Hematopoietic multipotent progenitor cell (in vitro differentiated cells): ENCODE results near the gene GRID2. TPM values are rescaled to one million over a fixed set of nuclear protein-coding genes. Genes with fewer than 3 reads are reported as not detected.

Experiments
- DNase-seq, 3 donors: peaks; one replicate each; pipeline ENCODE4 v3.0.0-alpha.2; 2011 to 2015; ENCODE audit warnings: low read depth in 2 of 3, low spot score in 2 of 3
- total RNA-seq: library from RNA; depleted of rRNA; stranded (reverse); fragments of >200 nt; gene quantifications from one replicate; pipeline ENCODE4 v1.2.3, GENCODE V29; 2012

GRID2 gene
- total RNA-seq, 1 donor, result not detected

- DNase-seq, result no peak
Measured at GRCh38 chr4:93461541-93461940, 1157.8 kb downstream of the GRID2 start.

- DNase-seq, result no peak
Measured at GRCh38 chr4:93466446-93466845, 1162.7 kb downstream of the GRID2 start.

- DNase-seq, result no peak
Measured at GRCh38 chr4:93467484-93468155, 1163.9 kb downstream of the GRID2 start.

GRCh38 chr4:93469560-93469959 lies 1165.8 kb downstream of the GRID2 start:
- DNase-seq, result no peak

GRCh38 chr4:93475730-93476129 lies 1172.0 kb downstream of the GRID2 start:
- no peak for DNase-seq

GRCh38 chr4:93478805-93479204 lies 1175.0 kb downstream of the GRID2 start:
- no peak for DNase-seq

- DNase-seq, result no peak
Measured at GRCh38 chr4:93480452-93480851, 1176.7 kb downstream of the GRID2 start.

GRCh38 chr4:93495346-93495745 lies 1191.6 kb downstream of the GRID2 start:
- DNase-seq, result no peak

GRCh38 chr4:93501244-93501643 lies 1197.5 kb downstream of the GRID2 start:
- no peak for DNase-seq

- no peak for DNase-seq
Measured at GRCh38 chr4:93501946-93502345, 1198.2 kb downstream of the GRID2 start.

GRCh38 chr4:93502991-93503390 lies 1199.2 kb downstream of the GRID2 start:
- DNase-seq, result no peak

- no peak for DNase-seq
Measured at GRCh38 chr4:93513851-93514250, 1210.1 kb downstream of the GRID2 start.

GRCh38 chr4:93515208-93515607 lies 1211.4 kb downstream of the GRID2 start:
- DNase-seq, result no peak

GRCh38 chr4:93529692-93530372 lies 1226.1 kb downstream of the GRID2 start:
- DNase-seq, result no peak

GRCh38 chr4:93532234-93532633 lies 1228.5 kb downstream of the GRID2 start:
- no peak for DNase-seq

GRCh38 chr4:93540562-93540961 lies 1236.8 kb downstream of the GRID2 start:
- DNase-seq, result no peak

GRCh38 chr4:93561842-93562241 lies 1258.1 kb downstream of the GRID2 start:
- no peak for DNase-seq

GRCh38 chr4:93568758-93569157 lies 1265.0 kb downstream of the GRID2 start:
- DNase-seq, result no peak

- no peak for DNase-seq
Measured at GRCh38 chr4:93573285-93573684, 1269.5 kb downstream of the GRID2 start.

GRCh38 chr4:93578942-93579341 lies 1275.2 kb downstream of the GRID2 start:
- DNase-seq, result no peak

- DNase-seq, result no peak
Measured at GRCh38 chr4:93605163-93605562, 1301.4 kb downstream of the GRID2 start.

GRCh38 chr4:93617606-93618005 lies 1313.8 kb downstream of the GRID2 start:
- no peak for DNase-seq
